Sigmoid colon (tissue), 4 donors: ENCODE data around the gene METTL21C.

Experiments
- CTCF ChIP-seq, 4 experiments: fragments of 450-650 bp in 3 of 4; fragments of 200-600 bp in 1 of 4; IDR thresholded peaks; one replicate each; pipeline ENCODE4 v1.5.1; 2016 to 2019; ENCODE audit warnings: antibody characterized with exemption in 4 of 4, mild to moderate bottlenecking in 3 of 4, moderate library complexity in 2 of 4
- EP300 ChIP-seq, 4 donors: sonication (generic); formaldehyde crosslinking; IDR thresholded peaks; one replicate each; pipeline ENCODE4 v1.6.1; 2017; ENCODE audit warnings: antibody characterized with exemption in 4 of 4
- POLR2A ChIP-seq, 2 donors: fragments of 450-650 bp; IDR thresholded peaks; one replicate each; pipeline ENCODE4 v1.6.1; 2016; ENCODE audit warnings: antibody characterized with exemption in 2 of 2, mild to moderate bottlenecking in 2 of 2, moderate library complexity in 2 of 2
- POLR2AphosphoS5 ChIP-seq, 4 donors: sonication (generic); formaldehyde crosslinking; IDR thresholded peaks; one replicate each; pipeline ENCODE4 v1.6.1; 2017; ENCODE audit warnings: antibody characterized with exemption in 4 of 4

GRCh38 chr13:102657630-102658029 is 37.2 kb downstream of the METTL21C start:
- no peak for TF ChIP-seq CTCF (IDR thresholded peaks at IDR 0.05)
- no peak for TF ChIP-seq POLR2AphosphoS5 (IDR thresholded peaks at IDR 0.05)
- TF ChIP-seq POLR2A (IDR thresholded peaks at IDR 0.05): no peak
- TF ChIP-seq EP300 (IDR thresholded peaks at IDR 0.05): no peak
